Measurements from ENCODE around the gene SENP7.
"Not testable (repeated sequence)": the region's sequence is repeated elsewhere in the genome, so short reads cannot be mapped to it uniquely, and the experiment has no call there.

The SENP7 gene

GRCh38 chr3:101512646-101513418 is at the start of gene SENP7:
TSS of gene SENP7 (minus strand) at chr3:101513212. CDS start at chr3:101513130, 82 bp downstream.
- peak; percentile 97 for DNase-seq (ENCODE audit: low read depth, low spot score)

- DNase-seq (ENCODE audit: low read depth, low spot score): peak; percentile 97
These were observed 48.8 kb upstream of the SENP7 start, which contains the start of gene TRMT10C for GRCh38 chr3:101561630-101562328. TSS of gene TRMT10C (plus strand) at chr3:101561868. CDS start at chr3:101564782, 2,914 bp downstream.

GRCh38 chr3:101556064-101556463 is 43.1 kb upstream of the SENP7 start:
- DNase-seq (ENCODE audit: low read depth, low spot score): no peak

GRCh38 chr3:101553381-101553780 is 40.4 kb upstream of the SENP7 start:
- peak; percentile 78 for DNase-seq (ENCODE audit: low read depth, low spot score)

GRCh38 chr3:101551359-101552081 is 38.5 kb upstream of the SENP7 start:
- not testable (repeated sequence) for DNase-seq (ENCODE audit: low read depth, low spot score)

- no peak for DNase-seq (ENCODE audit: low read depth, low spot score)
These were observed 36.5 kb upstream of the SENP7 start for GRCh38 chr3:101549473-101549872.

GRCh38 chr3:101548527-101549105 is 35.6 kb upstream of the SENP7 start:
- no peak for DNase-seq (ENCODE audit: low read depth, low spot score)

GRCh38 chr3:101544161-101544850 is 31.3 kb upstream of the SENP7 start:
- no peak for DNase-seq (ENCODE audit: low read depth, low spot score)

GRCh38 chr3:101542957-101543356 is 29.9 kb upstream of the SENP7 start:
- DNase-seq (ENCODE audit: low read depth, low spot score): no peak

- not testable (repeated sequence) for DNase-seq (ENCODE audit: low read depth, low spot score)
These were observed 23.9 kb upstream of the SENP7 start for GRCh38 chr3:101536955-101537354.

- no peak for DNase-seq (ENCODE audit: low read depth, low spot score)
These were observed 23.3 kb upstream of the SENP7 start for GRCh38 chr3:101536266-101536665.

GRCh38 chr3:101535221-101535620 is 22.2 kb upstream of the SENP7 start:
- DNase-seq (ENCODE audit: low read depth, low spot score): no peak

- DNase-seq (ENCODE audit: low read depth, low spot score): no peak
These were observed 20.6 kb upstream of the SENP7 start for GRCh38 chr3:101533603-101533968.

- no peak for DNase-seq (ENCODE audit: low read depth, low spot score)
These were observed 20.0 kb upstream of the SENP7 start for GRCh38 chr3:101532783-101533602.

GRCh38 chr3:101531473-101532086 is 18.6 kb upstream of the SENP7 start:
- no peak for DNase-seq (ENCODE audit: low read depth, low spot score)

- no peak for DNase-seq (ENCODE audit: low read depth, low spot score)
These were observed 17.7 kb upstream of the SENP7 start for GRCh38 chr3:101530686-101531047.

GRCh38 chr3:101529816-101530685 is 17.0 kb upstream of the SENP7 start:
- DNase-seq (ENCODE audit: low read depth, low spot score): peak; percentile 50

GRCh38 chr3:101527906-101528305 is 14.9 kb upstream of the SENP7 start:
- DNase-seq (ENCODE audit: low read depth, low spot score): no peak

GRCh38 chr3:101527441-101527840 is 14.4 kb upstream of the SENP7 start:
- no peak for DNase-seq (ENCODE audit: low read depth, low spot score)
